ENCODE measurements around the gene LY6G5B. TPM values are rescaled to one million over a fixed set of nuclear protein-coding genes. Genes with fewer than 3 reads are reported as not detected.

Gene LY6G5B
- total RNA-seq, 4 donors from 2014 or later = 2.9 to 4.0 (median 3.2) TPM

- no peak for TF ChIP-seq POLR2AphosphoS5 (IDR thresholded peaks at IDR 0.05)
- TF ChIP-seq POLR2A (IDR thresholded peaks at IDR 0.05; ENCODE audit: low read depth) = no peak
- TF ChIP-seq EP300 (IDR thresholded peaks at IDR 0.05) = no peak
- TF ChIP-seq CTCF (IDR thresholded peaks at IDR 0.05) = no peak
- intact Hi-C loops (cut with DNase I) = no loop called here
- Histone ChIP-seq H3K27me3 (no peaks in the 10 kb centered on the region), H3K9me3 (no peaks in the 10 kb centered on the region), H3K4me1 (peaks cover 56 to 78% (median 64%) of the 10 kb centered on the region in 4 donors), H3K4me3 (peak overlapping the region; percentile 68 to 91 (median 70)), H3K36me3 (peaks cover 0 to 48% (median 38%) of the 10 kb centered on the region in 4 donors), H3K27ac (replicated peaks in 1 of 4) (peak overlapping the region; percentile 84 to 99 (median 89))
- WGBS = 82% methylated on average over 12 of the region's 13 CpGs
- no peak for DNase-seq (ENCODE audit: extremely low spot score)
Measured at GRCh38 chr6:31658983-31659648, 10.7 kb upstream of the LY6G5B start.

- TF ChIP-seq POLR2AphosphoS5 (IDR thresholded peaks at IDR 0.05) = no peak
- TF ChIP-seq EP300 (IDR thresholded peaks at IDR 0.05) = no peak
- TF ChIP-seq CTCF (IDR thresholded peaks at IDR 0.05) = no peak
- TF ChIP-seq POLR2A (IDR thresholded peaks at IDR 0.05; ENCODE audit: low read depth) = no peak
- DNase-seq (ENCODE audit: extremely low spot score) = no peak
- intact Hi-C loops (cut with DNase I) = no loop called here
- Histone ChIP-seq H3K27ac (replicated peaks in 1 of 4) (peak overlapping the region; percentile 84 to 99 (median 89)), H3K27me3 (no peaks in the 10 kb centered on the region), H3K36me3 (peaks cover 0 to 48% (median 38%) of the 10 kb centered on the region in 4 donors), H3K4me3 (peak overlapping the region; percentile 68 to 91 (median 70)), H3K4me1 (peaks cover 60 to 83% (median 66%) of the 10 kb centered on the region in 4 donors), H3K9me3 (no peaks in the 10 kb centered on the region)
- WGBS = 45% methylated on average over 4 of the region's 13 CpGs
Measured at GRCh38 chr6:31659649-31660380, 10.0 kb upstream of the LY6G5B start.

- Histone ChIP-seq H3K27ac (replicated peaks in 1 of 4) (peak within 1 kb of the TSS; percentile 84 to 99 (median 89)), H3K4me1 (peaks cover 57 to 82% (median 66%) of the 10 kb centered on the region in 4 donors), H3K27me3 (no peaks in the 10 kb centered on the region), H3K36me3 (peaks cover 0 to 45% (median 36%) of the 10 kb centered on the region in 4 donors), H3K4me3 (peak within 1 kb of the TSS; percentile 68 to 91 (median 70)), H3K9me3 (no peaks in the 10 kb centered on the region)
- intact Hi-C loops (cut with DNase I) = no loop called here
- DNase-seq (ENCODE audit: extremely low spot score) = peak; percentile 95
- WGBS = 0% methylated on average over 28 of the region's 52 CpGs
- TF ChIP-seq POLR2AphosphoS5 (IDR thresholded peaks at IDR 0.05) (peak; percentile 88 to 96), EP300 (IDR thresholded peaks at IDR 0.05) (no peak), POLR2A (IDR thresholded peaks at IDR 0.05; ENCODE audit: low read depth) (peak; percentile 89)
Measured at GRCh38 chr6:31660381-31661261, 9.2 kb upstream of the LY6G5B start, which contains the start of gene C6orf47. Gene C6orf47, minus strand, starts transcription at chr6:31660778. Its CDS starts 831 bp downstream, at chr6:31659947.

- no peak for DNase-seq (ENCODE audit: extremely low spot score)
- TF ChIP-seq EP300 (IDR thresholded peaks at IDR 0.05) (no peak), CTCF (IDR thresholded peaks at IDR 0.05) (no peak), POLR2A (IDR thresholded peaks at IDR 0.05; ENCODE audit: low read depth) (no peak), POLR2AphosphoS5 (IDR thresholded peaks at IDR 0.05) (no peak)
- intact Hi-C loops (cut with DNase I) = no loop called here
- Histone ChIP-seq H3K4me3 (peak overlapping the region; percentile 68 to 91 (median 70)), H3K27me3 (no peaks in the 10 kb centered on the region), H3K9me3 (no peaks in the 10 kb centered on the region), H3K36me3 (peaks cover 0 to 36% (median 31%) of the 10 kb centered on the region in 4 donors), H3K27ac (replicated peaks in 1 of 4) (peak overlapping the region; percentile 84 to 99 (median 89)), H3K4me1 (peaks cover 58 to 76% (median 67%) of the 10 kb centered on the region in 4 donors)
- WGBS = 84% methylated on average over 12 of the region's 12 CpGs
Measured at GRCh38 chr6:31661262-31662123, 8.3 kb upstream of the LY6G5B start.
